Esophagus muscularis mucosa (tissue), 3 donors: ENCODE measurements around the gene PRM3.

Experiments
- CTCF ChIP-seq, 3 experiments: fragments of 200-600 bp in 2 of 3; fragments of 450-650 bp in 1 of 3; sonication (generic) in 2 of 3; IDR thresholded peaks; one replicate each; pipeline ENCODE4 v1.5.1; 2017 to 2019; ENCODE audit warnings: antibody characterized with exemption in 3 of 3, mild to moderate bottlenecking in 2 of 3, moderate library complexity in 1 of 3
- POLR2A ChIP-seq: fragments of 450-650 bp; IDR thresholded peaks from one replicate; pipeline ENCODE4 v1.6.1; 2017; ENCODE audit warnings: antibody characterized with exemption, moderate library complexity, mild to moderate bottlenecking, low read depth
- POLR2AphosphoS5 ChIP-seq, 2 donors: sonication (generic); formaldehyde crosslinking; IDR thresholded peaks; one replicate each; pipeline ENCODE4 v1.6.1; 2017; ENCODE audit warnings: antibody characterized with exemption in 2 of 2

DNA sequence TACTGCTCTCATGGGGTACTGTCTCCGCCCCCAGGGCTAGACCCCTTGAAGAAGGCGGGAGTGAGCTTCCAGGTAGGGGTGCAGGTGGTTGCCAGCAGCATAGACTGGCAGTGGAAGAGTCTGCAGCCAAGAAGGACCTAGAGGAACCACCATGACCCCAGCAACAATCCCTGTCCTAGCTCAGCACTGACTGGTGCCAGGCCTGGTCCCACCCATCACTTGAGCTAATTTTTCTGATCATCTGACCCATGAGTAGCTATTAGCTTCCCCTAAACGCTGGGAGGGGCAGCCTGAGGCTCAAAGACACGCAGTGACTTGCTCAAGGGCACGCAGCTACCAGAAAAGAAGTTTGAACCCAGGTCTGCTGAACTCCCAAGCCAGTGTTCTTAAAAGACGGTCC lies 945 bp downstream of the PRM3 start:
- TF ChIP-seq CTCF (IDR thresholded peaks at IDR 0.05): no peak
- no peak for TF ChIP-seq POLR2A
- TF ChIP-seq POLR2AphosphoS5 (IDR thresholded peaks at IDR 0.05): no peak
